Measurements from ENCODE around the gene CACNA1E. TPM values are rescaled to one million over a fixed set of nuclear protein-coding genes. Genes with fewer than 3 reads are reported as not detected.

The CACNA1E gene
- total RNA-seq, 1 donor from 2014 or later, result 0.88 TPM

GRCh38 chr1:181557313-181557712 lies 74.0 kb downstream of the CACNA1E start:
- intact Hi-C loops (cut with micrococcal nuclease), result no loop called here
- no peak for DNase-seq
- no peak overlapping the region for H3K27ac ChIP-seq (replicated peaks)

GRCh38 chr1:181558416-181558815 lies 75.1 kb downstream of the CACNA1E start:
- Histone ChIP-seq H3K9me3 (replicated peaks) (no peaks in the 10 kb centered on the region), H3K36me3 (no peaks in the 10 kb centered on the region), H3K27me3 (ENCODE audit: low read depth) (peaks cover 74% of the 10 kb centered on the region), H3K4me3 (no peak overlapping the region), H3K4me1 (peaks cover 7% of the 10 kb centered on the region), H3K27ac (replicated peaks) (no peak overlapping the region)
- intact Hi-C loops (cut with micrococcal nuclease), result no loop called here
- DNase-seq, result no peak
- TF ChIP-seq CTCF (IDR thresholded peaks at IDR 0.05; ENCODE audit: borderline replicate concordance), result no peak

More at GRCh38 chr1:181557313-181557712, 74.0 kb downstream of the CACNA1E start:
- Histone ChIP-seq H3K4me3 (no peak overlapping the region), H3K27me3 (ENCODE audit: low read depth) (peaks cover 84% of the 10 kb centered on the region), H3K36me3 (no peaks in the 10 kb centered on the region), H3K4me1 (peaks cover 7% of the 10 kb centered on the region), H3K9me3 (replicated peaks) (no peaks in the 10 kb centered on the region)
- TF ChIP-seq CTCF (IDR thresholded peaks at IDR 0.05; ENCODE audit: borderline replicate concordance), result no peak

- no peak for DNase-seq
- no peaks in the 10 kb centered on the region for H3K9me3 ChIP-seq (replicated peaks)
- TF ChIP-seq CTCF (IDR thresholded peaks at IDR 0.05; ENCODE audit: borderline replicate concordance), result no peak
- H3K27me3 ChIP-seq (ENCODE audit: low read depth), result peaks cover 66% of the 10 kb centered on the region
- intact Hi-C loops (cut with micrococcal nuclease), result no loop called here
- peaks cover 7% of the 10 kb centered on the region for H3K4me1 ChIP-seq
- H3K27ac ChIP-seq (replicated peaks), result no peak overlapping the region
- H3K36me3 ChIP-seq, result no peaks in the 10 kb centered on the region
- H3K4me3 ChIP-seq, result no peak overlapping the region
Observed at GRCh38 chr1:181559142-181559541, 75.8 kb downstream of the CACNA1E start.

GRCh38 chr1:181562395-181562794 lies 79.1 kb downstream of the CACNA1E start:
- H3K27me3 ChIP-seq (ENCODE audit: low read depth), result peaks cover 64% of the 10 kb centered on the region
- peaks cover 1% of the 10 kb centered on the region for H3K4me1 ChIP-seq
- intact Hi-C loops (cut with micrococcal nuclease), result no loop called here
- no peak overlapping the region for H3K27ac ChIP-seq (replicated peaks)
- no peaks in the 10 kb centered on the region for H3K36me3 ChIP-seq
- no peak overlapping the region for H3K4me3 ChIP-seq
- no peak for DNase-seq
- H3K9me3 ChIP-seq (replicated peaks), result peaks cover 4% of the 10 kb centered on the region
- TF ChIP-seq CTCF (IDR thresholded peaks at IDR 0.05; ENCODE audit: borderline replicate concordance), result no peak

- Histone ChIP-seq H3K9me3 (replicated peaks) (peaks cover 4% of the 10 kb centered on the region), H3K27ac (replicated peaks) (no peak overlapping the region), H3K4me1 (no peaks in the 10 kb centered on the region), H3K4me3 (no peak overlapping the region), H3K36me3 (no peaks in the 10 kb centered on the region), H3K27me3 (ENCODE audit: low read depth) (peaks cover 77% of the 10 kb centered on the region)
- intact Hi-C loops (cut with micrococcal nuclease), result no loop called here
- no peak for TF ChIP-seq CTCF (IDR thresholded peaks at IDR 0.05; ENCODE audit: borderline replicate concordance)
- no peak for DNase-seq
Observed at GRCh38 chr1:181568736-181569135, 85.4 kb downstream of the CACNA1E start.

GRCh38 chr1:181577475-181577874 lies 94.2 kb downstream of the CACNA1E start:
- TF ChIP-seq CTCF (IDR thresholded peaks at IDR 0.05; ENCODE audit: borderline replicate concordance), result no peak
- no peak for DNase-seq
- no peaks in the 10 kb centered on the region for H3K36me3 ChIP-seq

More at GRCh38 chr1:181577475-181577874, 94.2 kb downstream of the CACNA1E start:
- Histone ChIP-seq H3K27me3 (ENCODE audit: low read depth) (peaks cover 46% of the 10 kb centered on the region), H3K27ac (replicated peaks) (no peak overlapping the region), H3K9me3 (replicated peaks) (no peaks in the 10 kb centered on the region), H3K4me3 (no peak overlapping the region), H3K4me1 (no peaks in the 10 kb centered on the region)
- intact Hi-C loops (cut with micrococcal nuclease), result no loop called here
